ENCODE results near the gene BPTF.
"Not testable (repeated sequence)": the region's sequence is repeated elsewhere in the genome, so short reads cannot be mapped to it uniquely, and the experiment has no call there.

Gene BPTF

GRCh38 chr17:67824735-67825626 lies at the start of gene BPTF:
TSS of gene BPTF (plus strand) at chr17:67825503. CDS start at chr17:67825725, 222 bp downstream.
- peak; percentile 82 to 85 for DNase-seq (ENCODE audit: low read depth in 2 of 2)

- no peak for DNase-seq (ENCODE audit: low read depth in 2 of 2)
These were observed 46.1 kb upstream of the BPTF start for GRCh38 chr17:67779098-67779672.

GRCh38 chr17:67784364-67785121 lies 40.8 kb upstream of the BPTF start:
- no peak for DNase-seq (ENCODE audit: low read depth in 2 of 2)

- DNase-seq (ENCODE audit: low read depth in 2 of 2): no peak
These were observed 40.2 kb upstream of the BPTF start for GRCh38 chr17:67785122-67785477.

GRCh38 chr17:67785504-67785903 lies 39.8 kb upstream of the BPTF start:
- no peak for DNase-seq (ENCODE audit: low read depth in 2 of 2)

GRCh38 chr17:67800495-67800928 lies 24.8 kb upstream of the BPTF start:
- no peak for DNase-seq (ENCODE audit: low read depth in 2 of 2)

GRCh38 chr17:67801626-67802175 lies 23.6 kb upstream of the BPTF start:
- DNase-seq (ENCODE audit: low read depth in 2 of 2): no peak

GRCh38 chr17:67810464-67810863 lies 14.8 kb upstream of the BPTF start:
- no peak for DNase-seq (ENCODE audit: low read depth in 2 of 2)

GRCh38 chr17:67812380-67812779 lies 12.9 kb upstream of the BPTF start:
- DNase-seq (ENCODE audit: low read depth in 2 of 2): not testable (repeated sequence)

GRCh38 chr17:67813803-67814180 lies 11.5 kb upstream of the BPTF start:
- no peak for DNase-seq (ENCODE audit: low read depth in 2 of 2)

- DNase-seq (ENCODE audit: low read depth in 2 of 2): no peak
These were observed 6.9 kb upstream of the BPTF start for GRCh38 chr17:67818110-67819002.

- no peak for DNase-seq (ENCODE audit: low read depth in 2 of 2)
These were observed 5.6 kb upstream of the BPTF start for GRCh38 chr17:67819722-67820121.

GRCh38 chr17:67821871-67822367 lies 3.4 kb upstream of the BPTF start:
- DNase-seq (ENCODE audit: low read depth in 2 of 2): no peak

GRCh38 chr17:67825627-67826601 lies 611 bp downstream of the BPTF start:
- peak; percentile 28 to 44 for DNase-seq (ENCODE audit: low read depth in 2 of 2)

- no peak for DNase-seq (ENCODE audit: low read depth in 2 of 2)
These were observed 4.0 kb downstream of the BPTF start for GRCh38 chr17:67829331-67829730.

- DNase-seq (ENCODE audit: low read depth in 2 of 2): no peak
These were observed 5.1 kb downstream of the BPTF start for GRCh38 chr17:67830440-67830839.

- DNase-seq (ENCODE audit: low read depth in 2 of 2): no peak
These were observed 6.0 kb downstream of the BPTF start for GRCh38 chr17:67831268-67831667.

GRCh38 chr17:67833134-67833533 lies 7.8 kb downstream of the BPTF start:
- no peak for DNase-seq (ENCODE audit: low read depth in 2 of 2)

- DNase-seq (ENCODE audit: low read depth in 2 of 2): no peak
These were observed 8.8 kb downstream of the BPTF start for GRCh38 chr17:67833946-67834631.
